NCI-H146 treated with DMSO at 0.1 percent for 48 hours (cell line): Measurements from ENCODE around the gene STAT5A.

Experiments
- DNase-seq: peaks from one replicate; lab custom pipeline; 2025; ENCODE audit not compliant: unreplicated experiment; lab: John Stamatoyannopoulos, UW

Gene STAT5A

GRCh38 chr17:42266918-42267766, 21.2 kb upstream of the STAT5A start:
- DNase-seq: no peak

DNA sequence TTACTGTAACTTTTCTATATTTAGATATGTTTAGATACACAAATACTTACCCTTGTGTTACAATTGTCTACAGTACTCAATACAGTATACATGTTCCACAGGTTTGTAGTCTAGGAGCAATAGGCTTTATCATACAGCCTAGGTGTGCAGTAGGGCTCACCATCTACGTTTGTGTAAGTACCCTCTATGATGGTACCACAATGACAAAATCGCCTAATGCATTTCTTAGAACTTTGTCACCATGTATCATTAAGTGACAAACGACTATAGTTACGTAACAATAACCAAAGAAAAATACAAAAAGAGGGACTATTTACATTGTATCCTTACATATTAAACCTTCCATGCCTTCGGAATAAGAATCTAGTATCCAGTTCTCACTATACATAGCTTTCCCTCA, 20.1 kb upstream of the STAT5A start:
- DNase-seq: no peak

DNA sequence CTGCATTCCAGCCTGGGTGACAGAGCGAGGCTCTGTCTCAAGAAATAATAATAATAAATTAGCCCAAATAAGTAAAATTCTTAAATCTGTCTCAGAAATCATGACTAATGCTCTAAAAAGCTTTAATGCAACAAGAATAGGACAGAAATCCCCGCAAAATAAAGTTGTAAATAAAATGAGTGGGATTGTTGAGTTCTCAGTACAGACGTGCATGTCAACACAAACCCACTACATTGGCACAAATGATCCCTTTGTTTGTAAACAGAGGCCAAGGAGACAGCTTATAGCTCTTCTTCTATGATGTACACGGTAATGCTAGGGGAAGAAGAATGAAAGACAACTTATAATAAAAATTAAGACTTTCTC, 18.1 kb upstream of the STAT5A start:
- DNase-seq: no peak

DNA sequence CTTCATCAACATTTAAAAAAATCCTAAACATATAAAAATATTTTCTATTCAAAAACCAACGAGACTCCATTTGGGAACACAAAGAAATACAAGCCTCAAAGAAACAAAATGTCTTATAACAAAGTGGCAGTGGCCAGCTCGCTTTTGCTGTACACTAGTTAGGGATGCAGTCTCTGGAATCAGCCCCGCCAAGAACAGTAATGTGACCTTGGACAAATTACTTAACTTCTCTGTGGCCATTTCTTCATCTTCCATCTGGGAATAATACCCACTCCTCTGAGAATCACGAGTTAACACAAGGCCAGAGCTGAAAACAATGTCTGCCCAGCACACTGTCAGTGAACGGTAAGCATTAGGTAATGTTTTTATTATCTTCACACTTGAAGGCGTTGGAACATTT, 17.7 kb upstream of the STAT5A start:
- DNase-seq: no peak

DNA sequence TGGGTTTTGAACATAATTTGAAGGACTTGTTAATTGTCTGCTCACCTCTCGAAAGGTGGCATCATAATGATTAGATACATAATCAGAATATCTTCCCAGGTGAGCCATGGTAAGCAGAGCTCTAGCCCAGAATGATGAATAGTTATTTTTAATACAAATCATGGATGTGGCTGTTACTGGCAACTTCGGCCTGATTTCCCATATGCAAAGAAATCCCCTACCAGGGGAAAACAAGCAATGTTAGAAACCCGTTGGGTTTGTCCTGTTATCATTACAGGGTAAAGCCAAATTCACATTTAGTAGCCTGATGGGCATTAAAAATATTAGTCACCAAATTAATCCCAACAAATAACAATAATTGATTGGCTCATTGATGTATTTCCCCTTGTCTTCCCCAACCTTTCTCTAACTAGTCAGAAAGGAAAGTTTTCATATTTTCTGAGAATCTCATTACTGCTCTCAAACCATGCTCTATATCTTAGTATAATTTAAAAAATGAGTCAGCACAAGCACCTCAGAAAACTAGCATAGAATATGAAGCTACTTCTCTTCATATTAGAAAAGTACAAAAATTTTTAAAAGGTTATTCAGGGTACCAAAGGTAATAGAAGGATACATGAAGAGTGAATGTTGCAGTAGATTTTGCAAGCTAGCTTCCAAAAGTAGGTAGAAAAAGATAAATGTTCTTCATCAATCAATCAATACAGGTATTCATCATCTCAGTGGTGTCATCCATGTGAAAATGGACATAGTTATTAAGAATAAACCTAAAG, 17.1 kb upstream of the STAT5A start:
- DNase-seq: no peak

- DNase-seq: no peak
Observed at GRCh38 chr17:42271779-42272035, 16.6 kb upstream of the STAT5A start.

DNA sequence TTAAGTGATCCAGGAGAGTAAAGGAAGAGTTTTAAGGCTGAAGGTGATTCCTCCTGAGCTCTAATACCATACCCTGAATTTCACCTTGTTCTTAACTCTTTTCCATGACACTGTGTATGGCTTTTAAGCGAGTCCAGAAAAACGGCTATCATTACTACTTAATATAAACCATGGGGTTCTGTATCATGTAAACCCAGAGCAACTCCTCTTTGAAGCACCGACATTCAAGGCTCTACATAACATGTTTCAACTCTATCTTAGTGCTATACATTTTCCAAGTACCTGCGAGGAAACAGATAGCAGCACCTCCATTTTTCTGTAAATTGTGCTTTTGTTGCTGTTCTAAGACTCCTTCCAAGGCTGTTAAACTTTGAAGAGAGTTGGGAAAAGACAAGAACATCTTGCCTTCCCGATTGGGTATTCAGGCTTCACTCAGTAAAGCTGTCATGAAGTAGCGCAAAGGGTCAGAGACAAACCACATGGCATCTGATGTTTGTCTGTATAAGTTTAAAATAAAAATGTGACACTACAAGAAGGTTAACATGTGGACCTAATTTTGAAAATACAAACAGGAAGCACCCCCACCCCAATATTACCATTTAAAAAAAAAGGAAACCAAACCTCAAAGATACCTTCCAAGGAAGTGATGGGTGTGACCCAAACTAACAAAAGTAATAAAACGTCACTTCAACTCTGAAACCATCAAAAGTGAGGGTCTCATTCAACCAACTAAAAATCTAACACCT, 16.0 kb upstream of the STAT5A start:
- no peak for DNase-seq

DNA sequence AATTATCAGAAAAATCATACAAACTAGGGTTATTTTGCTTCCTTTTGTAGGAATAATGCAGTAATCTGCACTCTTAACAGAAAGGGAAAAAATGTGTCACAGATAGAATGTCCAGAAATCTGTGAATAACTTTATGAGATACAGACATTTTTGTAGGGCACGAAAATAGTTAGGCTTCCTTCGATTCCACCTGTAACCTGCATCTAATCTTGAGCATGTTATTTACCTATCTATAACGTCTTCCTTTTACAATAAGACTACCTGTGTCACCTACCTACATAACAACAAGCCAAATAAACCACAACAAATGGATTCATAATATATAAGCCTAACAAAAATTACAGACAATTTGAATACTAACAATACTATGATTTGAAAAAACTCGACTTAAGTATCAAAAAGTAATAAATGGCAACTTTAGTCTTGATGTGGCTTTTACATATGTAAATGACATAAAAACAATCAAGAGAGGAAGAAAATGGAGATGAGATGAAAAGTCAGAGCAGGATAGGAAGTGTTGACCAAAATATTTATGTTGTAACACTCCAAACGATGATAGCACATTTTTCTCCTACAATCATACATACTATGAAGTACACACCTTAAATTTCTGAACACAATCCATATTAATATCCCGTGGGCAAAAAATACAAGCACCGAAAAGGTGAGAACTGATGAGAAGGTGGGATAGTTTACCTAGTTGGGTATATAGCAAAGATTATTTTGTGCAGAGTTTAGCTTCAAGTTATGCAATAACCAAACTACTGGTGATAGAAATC, 14.6 kb upstream of the STAT5A start:
- no peak for DNase-seq

DNA sequence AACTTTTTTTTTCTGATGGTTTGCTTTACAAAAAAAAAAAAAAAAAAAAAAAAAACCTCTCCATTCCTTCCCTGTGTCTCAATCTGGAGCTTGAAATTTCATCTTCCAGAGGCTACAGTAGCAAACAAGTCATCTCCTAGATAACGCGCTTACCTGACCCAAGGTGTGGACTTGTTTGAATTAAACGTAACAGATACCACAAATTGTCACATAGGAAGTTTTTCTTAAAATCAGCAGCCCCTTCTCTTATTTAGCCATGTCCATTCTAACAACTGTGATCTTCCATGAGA, 14.1 kb upstream of the STAT5A start:
- DNase-seq: no peak

GRCh38 chr17:42274812-42275526, 13.3 kb upstream of the STAT5A start:
- no peak for DNase-seq

- DNase-seq: peak; percentile 15
Observed at GRCh38 chr17:42275527-42276358, 12.6 kb upstream of the STAT5A start.

GRCh38 chr17:42276359-42276608, 12.0 kb upstream of the STAT5A start, which contains the start of gene STAT5B:
TSS of gene STAT5B (minus strand) at chr17:42276391. CDS start at chr17:42232127, 44,264 bp downstream.
- DNase-seq: no peak

- DNase-seq: peak; percentile 13
Observed at GRCh38 chr17:42276609-42277341, 11.5 kb upstream of the STAT5A start.

GRCh38 chr17:42277342-42277712, 11.0 kb upstream of the STAT5A start:
- no peak for DNase-seq

DNA sequence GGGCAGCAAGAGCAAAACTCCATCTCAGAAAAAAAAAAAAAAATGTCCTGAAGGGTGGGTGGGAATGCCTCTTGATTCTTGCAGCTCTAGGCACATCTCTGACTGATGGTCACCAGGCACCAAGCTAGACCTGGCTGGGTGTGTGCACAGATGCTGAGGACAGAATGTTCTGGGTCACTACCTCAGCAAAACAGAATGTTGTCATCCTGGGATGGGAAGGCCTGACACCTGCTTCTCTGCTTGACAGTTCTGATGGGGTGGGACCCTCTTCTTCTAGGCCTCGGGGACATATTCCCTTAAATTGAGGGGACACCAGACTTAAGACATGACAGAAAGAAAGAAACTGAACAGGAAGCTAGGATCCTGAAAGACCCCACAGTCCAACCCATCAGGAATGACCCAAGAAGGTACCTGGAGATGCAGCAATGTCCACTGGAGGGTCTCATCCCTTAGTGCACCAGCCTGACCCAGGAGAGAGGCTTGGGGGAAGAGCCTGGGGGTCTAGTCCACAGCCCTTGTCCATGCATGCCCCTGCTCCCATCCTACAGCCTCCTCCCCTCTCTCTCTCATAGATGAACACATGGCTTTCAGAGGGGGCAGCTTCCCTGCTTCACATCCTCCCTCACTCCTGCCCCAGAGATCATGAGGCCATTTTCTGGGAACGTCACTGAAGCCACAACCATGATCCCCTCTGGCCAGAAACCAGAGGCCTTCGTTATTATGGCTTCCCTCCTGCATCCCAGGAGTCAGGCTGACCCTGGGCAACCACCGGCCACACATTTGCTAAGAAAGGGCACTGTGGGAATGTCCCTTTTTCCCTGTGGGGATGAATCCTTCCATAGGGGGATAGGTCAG, 8.3 kb upstream of the STAT5A start:
- no peak for DNase-seq

GRCh38 chr17:42281571-42282096, 6.7 kb upstream of the STAT5A start:
- DNase-seq: peak; percentile 90

DNA sequence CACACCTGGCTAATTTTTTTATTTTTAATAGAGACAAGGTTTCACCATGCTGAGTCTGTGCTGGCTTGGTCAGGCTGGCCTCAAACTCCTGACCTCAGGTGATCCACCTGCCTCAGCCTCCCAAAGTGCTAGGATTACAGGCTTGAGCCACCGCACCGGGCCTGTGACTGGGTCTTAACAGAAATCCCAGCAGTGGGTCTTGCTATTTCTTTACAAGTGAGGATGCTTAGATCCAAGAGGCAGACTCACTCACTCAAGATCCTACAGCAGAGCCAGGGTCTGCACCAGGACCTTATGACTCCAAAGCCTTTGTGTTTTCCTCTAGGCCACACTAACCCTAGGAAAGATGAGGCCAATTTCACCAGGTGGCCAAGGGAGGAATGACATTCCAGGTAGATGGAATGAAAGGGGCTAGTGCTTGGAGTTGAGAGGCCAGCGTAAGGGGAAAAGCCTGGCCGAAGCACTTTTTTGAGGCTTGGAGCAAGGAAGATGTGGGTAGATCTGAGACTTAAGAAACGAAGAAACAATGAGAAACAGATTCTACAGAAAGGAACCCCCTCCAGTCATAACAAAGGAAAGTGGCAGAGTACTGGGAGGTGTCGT, 5.7 kb upstream of the STAT5A start:
- no peak for DNase-seq
